K562 (cell line): Measurements from ENCODE around the gene GABRR1. TPM values are rescaled to one million over a fixed set of nuclear protein-coding genes. Genes with fewer than 3 reads are reported as not detected.

Experiments used
- ATAC-seq: fragments of 200-7000 bp; cut with Tn5 transposase; 3 replicates; pipeline ENCODE4 v1.9.1; 2020; ENCODE audit warnings: moderate library complexity
- BruUV-seq: library from RNA; stranded (reverse); fragments of 400-500 nt; replicated peaks from 2 replicates; lab custom pipeline; 2021; lab: Mats Ljungman, UMichigan
- CTCF ChIA-PET: fragments of 300-600 bp; formaldehyde crosslinking; extraction: SDS; loops from one replicate; lab custom pipeline; 2021; ENCODE audit warnings: low intra/inter-chr PET ratio; lab: Yijun Ruan, JAX
- POLR2A ChIA-PET: fragments of 300-600, 350-650 bp; sonication (Branson Sonifier 250); formaldehyde crosslinking; extraction: SDS; loops from one replicate; lab custom pipeline; 2021; ENCODE audit warnings: antibody characterized with exemption, inconsistent platforms; lab: Yijun Ruan, JAX
- DNase-seq, 4 experiments: peaks; one replicate each; pipeline versions ENCODE4 v3.0.0 to v3.0.0-alpha.2; 2011 to 2018; ENCODE audit warnings: low spot score in 3 of 4, mixed read lengths in 3 of 4; ENCODE audit errors: extremely low read depth in 1 of 4
- FAIRE-seq: peaks from 2 replicates; lab custom pipeline; 2011; peaks lifted over from hg19 to GRCh38; lab: Jason Lieb, UNC
- H2AFZ ChIP-seq: 2 replicates; pipeline ENCODE4 v1.6.0; 2011; ENCODE audit warnings: low read depth, low read length, control low read depth, inconsistent platforms
- H3K27ac ChIP-seq: fragments of 200-600 bp; 3 replicates; pipeline ENCODE4 v1.8.0; 2011; ENCODE audit warnings: low read depth, mild to moderate bottlenecking, control low read depth, inconsistent platforms, low read length, moderate library complexity, mixed read lengths; ENCODE audit errors: extremely low read depth
- H3K27me3 ChIP-seq, 2 experiments: fragments of 300-600 bp in 1 of 2; 2 replicates in 1 of 2; 3 replicates in 1 of 2; pipeline versions ENCODE4 v1.6.0 to v1.8.0; 2011; ENCODE audit warnings: inconsistent platforms in 2 of 2, low read length in 2 of 2, mild to moderate bottlenecking in 1 of 2, mixed read lengths in 1 of 2, moderate library complexity in 1 of 2; ENCODE audit not compliant: control insufficient read depth in 2 of 2, insufficient read depth in 2 of 2
- H3K36me3 ChIP-seq: fragments of 300-600 bp; 3 replicates; pipeline ENCODE4 v1.8.0; 2011; ENCODE audit warnings: mild to moderate bottlenecking, low read length, inconsistent platforms; ENCODE audit not compliant: control insufficient read depth, insufficient read depth
- H3K4me1 ChIP-seq, 2 experiments: fragments of 200-600 bp in 1 of 2; replicated peaks in 1 of 2; 2 replicates in 1 of 2; 3 replicates in 1 of 2; pipeline versions ENCODE4 v1.5.1 to v1.8.0; 2011; ENCODE audit warnings: inconsistent platforms in 2 of 2, low read length in 2 of 2, mild to moderate bottlenecking in 1 of 2, mixed read lengths in 1 of 2, moderate library complexity in 1 of 2; ENCODE audit not compliant: control insufficient read depth in 2 of 2, insufficient read depth in 2 of 2
- H3K4me2 ChIP-seq: 2 replicates; pipeline ENCODE4 v1.6.1; 2011; ENCODE audit warnings: low read length, control low read depth, inconsistent platforms, mixed read lengths; ENCODE audit not compliant: insufficient read depth
- H3K4me3 ChIP-seq: fragments of 200-600 bp; sonication (generic), shearing (Covaris generic); 2 replicates; pipeline ENCODE4 v1.5.1; 2016; ENCODE audit warnings: control low read depth, inconsistent platforms
- H3K79me2 ChIP-seq: fragments of 200-600 bp; 3 replicates; pipeline ENCODE4 v1.8.0; 2011; ENCODE audit warnings: low read length, inconsistent platforms; ENCODE audit not compliant: control insufficient read depth, insufficient read depth
- H3K9ac ChIP-seq, 2 experiments: 2 replicates each; pipeline versions ENCODE4 v1.6.0 to v1.6.1; 2011; ENCODE audit warnings: low read depth in 2 of 2, low read length in 2 of 2, control low read depth in 1 of 2, inconsistent platforms in 1 of 2, mild to moderate bottlenecking in 1 of 2, mixed read lengths in 1 of 2; ENCODE audit not compliant: insufficient read depth in 1 of 2
- H3K9me1 ChIP-seq: one replicate; pipeline ENCODE4 v1.6.0; 2011; ENCODE audit warnings: inconsistent platforms, mild to moderate bottlenecking, low read length, moderate library complexity; ENCODE audit not compliant: control insufficient read depth, insufficient read depth
- H3K9me3 ChIP-seq: replicated peaks from 2 replicates; pipeline ENCODE4 v1.5.1; 2011; ENCODE audit warnings: low read depth, low read length, inconsistent platforms; ENCODE audit not compliant: control insufficient read depth, insufficient read depth
- H4K20me1 ChIP-seq: replicated peaks from 2 replicates; pipeline ENCODE4 v1.6.1; 2011; ENCODE audit warnings: low read length, inconsistent platforms, mixed read lengths; ENCODE audit not compliant: control insufficient read depth, insufficient read depth
- ESRRB ChIP-seq: fragments of 250-450 bp; sonication (Bioruptor Pico); IDR thresholded peaks from 2 replicates; pipeline ENCODE4 v1.5.0; 2020; ENCODE audit warnings: mild to moderate bottlenecking, moderate library complexity, borderline replicate concordance
- ZNF695 ChIP-seq: fragments of 450-650 bp; formaldehyde crosslinking; IDR thresholded peaks from 2 replicates; pipeline ENCODE4 v1.4.0; 2020; ENCODE audit warnings: mild to moderate bottlenecking, moderate library complexity
- ZNF785 ChIP-seq: fragments of 250-450 bp; sonication (Bioruptor Pico); IDR thresholded peaks from 2 replicates; pipeline ENCODE4 v1.4.0; 2020; ENCODE audit warnings: mild to moderate bottlenecking
- WGBS: fragments of 100-300 bp; shearing (Covaris generic); methylation state at CpG from one replicate; pipeline ENCODE4 v1.1.6; 2016; ENCODE audit warnings: low coverage, mixed read lengths; ENCODE audit not compliant: insufficient coverage; ENCODE audit errors: missing lambda C conversion rate; 5-methylcytosine and 5-hydroxymethylcytosine counted together
- in situ Hi-C: fragments of 300-500 bp; cut with MboI; formaldehyde crosslinking; loops from 4 replicates; pipeline ENCODE4 v1.15.0; 2018; ENCODE audit warnings: inconsistent platforms, mixed read lengths
- intact Hi-C: fragments of 100-400 bp; cut with micrococcal nuclease; formaldehyde crosslinking; loops from 2 replicates; pipeline ENCODE4 v1.14.2; 2022
- polyA plus RNA-seq, 8 experiments: library from polyadenylated mRNA; depleted of rRNA in 4 of 8; stranded (reverse) in 5 of 8; unstranded in 3 of 8; fragments of >200 nt; fragmentation: Nextera tagmentation in 2 of 8; fragmentation: Illumina TruSeq in 1 of 8; extraction: Ambion mirVana in 2 of 8; extraction: Trizol in 1 of 8; gene quantifications; 2 replicates each; pipeline versions ENCODE4 v1.2.1 to v1.2.3, GENCODE V29; 2011 to 2014; ENCODE audit warnings: inconsistent platforms in 1 of 8, missing spikeins in 1 of 8
- total RNA-seq, 7 experiments: library from RNA; depleted of rRNA in 6 of 7; stranded (reverse); fragments of >200 nt in 6 of 7; fragmentation: Illumina TruSeq in 2 of 7; extraction: Trizol in 2 of 7; gene quantifications; 2 replicates each; pipeline versions ENCODE4 v1.2.1 to v1.2.3, GENCODE V29; 2011 to 2021; ENCODE audit warnings: low replicate concordance in 1 of 7

GABRR1 gene
- total and polyA plus RNA-seq, 9 of the 15 experiments (the other 6 are each of a cell fraction or from before 2014, with no cell fraction given), result not detected

- FAIRE-seq (no peak), DNase-seq (no peak)
- no peak overlapping the region for H3K4me3 ChIP-seq
- no peaks in the 10 kb centered on the region for H3K36me3 ChIP-seq
- POLR2A ChIA-PET, result interaction anchor here (1.8 kb wide), 1 partner anchor 10 kb away, joined by 3 read pairs; no protein-coding TSS in a partner anchor
- no peak overlapping the region for H3K4me2 ChIP-seq
- in situ Hi-C loops, result no loop called here
- H3K79me2 ChIP-seq, result no peaks in the 10 kb centered on the region
- H3K27ac ChIP-seq, result no peak overlapping the region
- H4K20me1 ChIP-seq, result 0 out of 2 replicates have a peak, but pooled peaks cover 3% of the 10 kb centered on the region
- no peak for TF ChIP-seq ESRRB (CRISPR knock-in tag)
- TF ChIP-seq, all 486 proteins: peak for 0
- peaks cover 4 to 33% of the 10 kb centered on the region in 2 experiments for H3K27me3 ChIP-seq
- H3K9ac ChIP-seq, result no peak overlapping the region
- H3K9me3 ChIP-seq, result no peaks in the 10 kb centered on the region
- no peak overlapping the region for H2AFZ ChIP-seq
- H3K9me1 ChIP-seq, result no peaks in the 10 kb centered on the region
- H3K4me1 ChIP-seq, result no peaks in the 10 kb centered on the region
- BruUV-seq, result no TSS peak
- ATAC-seq, result no peak
- WGBS, result 18% methylated on average over 5 of the region's 5 CpGs
- CTCF ChIA-PET, result no interaction called here
- intact Hi-C loops, result no loop called here
Measured at GRCh38 chr6:89190741-89191140, 26.4 kb downstream of the GABRR1 start.

- no TSS peak for BruUV-seq
- ATAC-seq (no peak), DNase-seq (no peak), FAIRE-seq (no peak)
- TF ChIP-seq ZNF695 (CRISPR knock-in tag) (no peak), ZNF785 (no peak)
- Histone ChIP-seq H3K9ac (no peak overlapping the region), H2AFZ (no peak overlapping the region), H3K4me3 (no peak overlapping the region), H3K9me1 (no peaks in the 10 kb centered on the region), H3K4me1 (no peaks in the 10 kb centered on the region), H3K9me3 (no peaks in the 10 kb centered on the region), H3K27me3 (peaks cover 2 to 35% of the 10 kb centered on the region in 2 experiments; a peak in 4 of 5 replicates), H3K4me2 (no peak overlapping the region), H3K27ac (no peak overlapping the region), H3K36me3 (no peaks in the 10 kb centered on the region), H3K79me2 (no peaks in the 10 kb centered on the region), H4K20me1 (0 out of 2 replicates have a peak, but pooled peaks cover 3% of the 10 kb centered on the region)
- ChIA-PET POLR2A (no interaction called here), CTCF (no interaction called here)
- intact Hi-C loops, result no loop called here
- in situ Hi-C loops, result no loop called here
- 3% methylated on average over 5 of the region's 5 CpGs for WGBS
Measured at GRCh38 chr6:89187504-89187903, 29.7 kb downstream of the GABRR1 start.
